ENCODE results near the gene CHST12.

Gene CHST12

GRCh38 chr7:2403014-2403717 is at the start of gene CHST12:
TSS of gene CHST12 (plus strand) at chr7:2403611. CDS start at chr7:2432640, 29,029 bp downstream.
- peak; percentile 71 for FAIRE-seq
- DNase-seq (ENCODE audit: insufficient read length, low spot score), result peak; percentile 88

- FAIRE-seq, result no peak
Measured at GRCh38 chr7:2353936-2354185, 49.5 kb upstream of the CHST12 start.

GRCh38 chr7:2354186-2354938 is 49.0 kb upstream of the CHST12 start, which contains the start of gene EIF3B:
TSS of gene EIF3B (plus strand) at chr7:2354827. CDS start at chr7:2354922, 95 bp downstream.
- FAIRE-seq, result peak; percentile 92

More at GRCh38 chr7:2353936-2354185, 49.5 kb upstream of the CHST12 start:
- DNase-seq (ENCODE audit: insufficient read length, low spot score), result peak; percentile 92

GRCh38 chr7:2354939-2355704 is 48.3 kb upstream of the CHST12 start:
- no peak for DNase-seq (ENCODE audit: insufficient read length, low spot score)
- FAIRE-seq, result no peak

More at GRCh38 chr7:2354186-2354938, 49.0 kb upstream of the CHST12 start, which contains the start of gene EIF3B:
- DNase-seq (ENCODE audit: insufficient read length, low spot score), result peak; percentile 96

GRCh38 chr7:2355705-2356008 is 47.8 kb upstream of the CHST12 start:
- no peak for FAIRE-seq
- DNase-seq (ENCODE audit: insufficient read length, low spot score), result no peak

- DNase-seq (ENCODE audit: insufficient read length, low spot score) (no peak), FAIRE-seq (no peak)
Measured at GRCh38 chr7:2357165-2357564, 46.2 kb upstream of the CHST12 start.

- FAIRE-seq, result no peak
Measured at GRCh38 chr7:2357571-2357970, 45.8 kb upstream of the CHST12 start.

GRCh38 chr7:2358968-2359527 is 44.4 kb upstream of the CHST12 start:
- FAIRE-seq, result no peak
- no peak for DNase-seq (ENCODE audit: insufficient read length, low spot score)

More at GRCh38 chr7:2357571-2357970, 45.8 kb upstream of the CHST12 start:
- DNase-seq (ENCODE audit: insufficient read length, low spot score), result no peak

- no peak for FAIRE-seq
- DNase-seq (ENCODE audit: insufficient read length, low spot score), result no peak
Measured at GRCh38 chr7:2359610-2360009, 43.8 kb upstream of the CHST12 start.

GRCh38 chr7:2360796-2361195 is 42.6 kb upstream of the CHST12 start:
- DNase-seq (ENCODE audit: insufficient read length, low spot score) (no peak), FAIRE-seq (no peak)

- FAIRE-seq (no peak), DNase-seq (ENCODE audit: insufficient read length, low spot score) (no peak)
Measured at GRCh38 chr7:2362385-2363088, 40.9 kb upstream of the CHST12 start.

- FAIRE-seq (no peak), DNase-seq (ENCODE audit: insufficient read length, low spot score) (no peak)
Measured at GRCh38 chr7:2369139-2369538, 34.3 kb upstream of the CHST12 start.

GRCh38 chr7:2371329-2371728 is 32.1 kb upstream of the CHST12 start:
- DNase-seq (ENCODE audit: insufficient read length, low spot score) (no peak), FAIRE-seq (no peak)

GRCh38 chr7:2372724-2373123 is 30.7 kb upstream of the CHST12 start:
- FAIRE-seq (no peak), DNase-seq (ENCODE audit: insufficient read length, low spot score) (no peak)

GRCh38 chr7:2373124-2373556 is 30.3 kb upstream of the CHST12 start:
- FAIRE-seq (no peak), DNase-seq (ENCODE audit: insufficient read length, low spot score) (no peak)

- no peak for FAIRE-seq
Measured at GRCh38 chr7:2373646-2374045, 29.8 kb upstream of the CHST12 start.

GRCh38 chr7:2374401-2374800 is 29.0 kb upstream of the CHST12 start:
- DNase-seq (ENCODE audit: insufficient read length, low spot score) (no peak), FAIRE-seq (no peak)

More at GRCh38 chr7:2373646-2374045, 29.8 kb upstream of the CHST12 start:
- DNase-seq (ENCODE audit: insufficient read length, low spot score), result no peak

GRCh38 chr7:2374830-2375728 is 28.3 kb upstream of the CHST12 start:
- DNase-seq (ENCODE audit: insufficient read length, low spot score) (no peak), FAIRE-seq (no peak)

GRCh38 chr7:2376351-2377154 is 26.9 kb upstream of the CHST12 start:
- no peak for DNase-seq (ENCODE audit: insufficient read length, low spot score)
- FAIRE-seq, result no peak
